GM13976 (cell line): Measurements from ENCODE around the gene SNRNP27.
"Not testable (repeated sequence)": the region's sequence is repeated elsewhere in the genome, so short reads cannot be mapped to it uniquely, and the experiment has no call there.

Experiments
- DNase-seq: peaks from one replicate; pipeline ENCODE4 v3.0.0; 2012; ENCODE audit warnings: low spot score
- CTCF ChIP-seq: IDR thresholded peaks from 2 replicates; pipeline ENCODE4 v1.5.1; 2012; ENCODE audit warnings: borderline replicate concordance, mild to moderate bottlenecking; ENCODE audit not compliant: insufficient read depth; ENCODE audit errors: extremely low read depth, missing control alignments, control extremely low read depth
- in situ Hi-C: fragments of 300-500 bp; cut with MboI; formaldehyde crosslinking; loops from one replicate; pipeline ENCODE4 v1.12.0; 2022; ENCODE audit warnings: low sequenced_read_pairs, mixed read lengths, inconsistent platforms; ENCODE audit not compliant: unreplicated experiment

Gene SNRNP27

GRCh38 chr2:69948963-69949645 lies 55.3 kb downstream of the SNRNP27 start:
- in situ Hi-C loops, result no loop called here

GRCh38 chr2:69950241-69950640 lies 56.5 kb downstream of the SNRNP27 start:
- no peak for TF ChIP-seq CTCF
- no peak for DNase-seq
- in situ Hi-C loops, result no loop called here

More at GRCh38 chr2:69948963-69949645, 55.3 kb downstream of the SNRNP27 start:
- TF ChIP-seq CTCF, result no peak
- no peak for DNase-seq

GRCh38 chr2:69950671-69951070 lies 56.9 kb downstream of the SNRNP27 start:
- in situ Hi-C loops, DNase-seq: not testable (repeated sequence)

- no peak for DNase-seq
- TF ChIP-seq CTCF, result no peak
- in situ Hi-C loops, result no loop called here
These were observed 58.8 kb downstream of the SNRNP27 start for GRCh38 chr2:69952336-69953115.

GRCh38 chr2:69954084-69954483 lies 60.3 kb downstream of the SNRNP27 start:
- no peak for DNase-seq
- in situ Hi-C loops, result no loop called here
- TF ChIP-seq CTCF, result no peak
